Measurements from ENCODE around the gene FYB1.

DNA sequence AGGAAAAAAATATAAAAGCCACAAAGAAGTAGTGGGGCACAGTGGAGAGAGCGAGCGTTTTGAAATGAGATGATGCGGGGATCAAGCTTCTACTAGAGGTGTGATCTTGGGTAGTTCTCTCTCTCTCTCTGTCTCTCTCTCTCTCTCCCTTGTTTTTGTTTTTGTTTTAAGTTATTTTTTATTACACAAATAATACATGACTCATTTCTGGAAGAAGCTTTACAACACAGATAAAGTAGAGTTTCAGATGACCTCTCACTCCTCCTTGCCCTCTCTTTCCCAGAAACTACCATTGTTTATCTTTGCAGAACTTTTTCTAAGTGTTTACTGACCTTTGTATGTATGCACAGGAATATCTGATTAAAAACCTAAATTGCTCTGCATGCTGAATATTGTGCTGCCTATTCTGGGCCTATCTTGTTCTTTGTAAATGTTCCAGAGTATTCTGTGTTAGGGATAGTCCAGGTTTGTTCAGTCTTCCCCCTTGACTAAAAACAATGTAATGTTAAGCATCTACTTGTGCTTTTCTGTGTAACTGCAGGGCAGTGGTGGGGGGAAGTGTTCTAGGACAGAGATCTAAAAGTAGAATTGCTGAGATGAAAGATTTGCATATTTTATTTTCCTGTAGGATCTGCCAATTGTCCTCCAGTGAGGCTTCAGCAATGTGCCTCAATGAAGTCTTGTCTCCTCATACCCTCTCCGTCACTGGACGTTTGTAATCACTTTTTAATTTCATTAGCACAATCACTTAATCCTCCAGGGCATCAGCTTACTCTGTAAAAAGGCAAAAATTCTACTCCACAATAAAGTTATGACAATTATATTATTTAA, 52.0 kb downstream of the FYB1 start:
- TF ChIP-seq, protein P1, sequence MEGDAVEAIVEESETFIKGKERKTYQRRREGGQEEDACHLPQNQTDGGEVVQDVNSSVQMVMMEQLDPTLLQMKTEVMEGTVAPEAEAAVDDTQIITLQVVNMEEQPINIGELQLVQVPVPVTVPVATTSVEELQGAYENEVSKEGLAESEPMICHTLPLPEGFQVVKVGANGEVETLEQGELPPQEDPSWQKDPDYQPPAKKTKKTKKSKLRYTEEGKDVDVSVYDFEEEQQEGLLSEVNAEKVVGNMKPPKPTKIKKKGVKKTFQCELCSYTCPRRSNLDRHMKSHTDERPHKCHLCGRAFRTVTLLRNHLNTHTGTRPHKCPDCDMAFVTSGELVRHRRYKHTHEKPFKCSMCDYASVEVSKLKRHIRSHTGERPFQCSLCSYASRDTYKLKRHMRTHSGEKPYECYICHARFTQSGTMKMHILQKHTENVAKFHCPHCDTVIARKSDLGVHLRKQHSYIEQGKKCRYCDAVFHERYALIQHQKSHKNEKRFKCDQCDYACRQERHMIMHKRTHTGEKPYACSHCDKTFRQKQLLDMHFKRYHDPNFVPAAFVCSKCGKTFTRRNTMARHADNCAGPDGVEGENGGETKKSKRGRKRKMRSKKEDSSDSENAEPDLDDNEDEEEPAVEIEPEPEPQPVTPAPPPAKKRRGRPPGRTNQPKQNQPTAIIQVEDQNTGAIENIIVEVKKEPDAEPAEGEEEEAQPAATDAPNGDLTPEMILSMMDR (IDR thresholded peaks at IDR 0.05): no peak
- TF ChIP-seq POLR2AphosphoS5 (IDR thresholded peaks at IDR 0.05): no peak
